Colonic mucosa (tissue), 4 donors: ENCODE measurements around the gene COX6B2. TPM values are rescaled to one million over a fixed set of nuclear protein-coding genes. Genes with fewer than 3 reads are reported as not detected.

Source experiments
- DNase-seq: peaks from one replicate; pipeline ENCODE4 v3.0.0-alpha.2; 2020
- H3K27ac ChIP-seq: fragments of 200-600 bp; one replicate; pipeline ENCODE4 v1.8.0; 2021
- H3K27me3 ChIP-seq: fragments of 200-600 bp; one replicate; pipeline ENCODE4 v1.8.0; 2021
- H3K36me3 ChIP-seq: fragments of 200-600 bp; one replicate; pipeline ENCODE4 v1.8.0; 2021
- H3K4me1 ChIP-seq: fragments of 200-600 bp; one replicate; pipeline ENCODE4 v1.8.0; 2021; ENCODE audit warnings: mild to moderate bottlenecking
- H3K4me3 ChIP-seq: fragments of 200-600 bp; one replicate; pipeline ENCODE4 v1.8.0; 2021
- H3K9ac ChIP-seq, 2 donors: one replicate each; pipeline ENCODE4 v1.7.0; 2013; ENCODE audit warnings: control low read depth in 2 of 2, low read depth in 2 of 2, low read length in 2 of 2
- H3K9me3 ChIP-seq: fragments of 200-600 bp; one replicate; pipeline ENCODE4 v1.8.0; 2021
- intact Hi-C: fragments of 100-400 bp; cut with DNase I; formaldehyde crosslinking; loops from one replicate; pipeline ENCODE4 v1.14.1; 2022
- total RNA-seq, 2 donors: library from RNA; stranded (reverse); fragmentation: NEBNext Ultra II Directional in 1 of 2; extraction: Animal tissue kit (Norgen Biotek cat#: 25700) in 1 of 2; gene quantifications; one replicate each; pipeline ENCODE4 v1.2.1, GENCODE V29; 2021
- TF ChIP-seq, protein P1 (sequence below): fragments of 200-600 bp; IDR thresholded peaks from one replicate; pipeline ENCODE4 v1.8.0; 2022; ENCODE audit warnings: antibody characterized with exemption, mild to moderate bottlenecking
- donor health status: healthy.
- donor health status: DM: no; HTN: no; CAD: no.
- donor health status: DM: no; HTN: no; CAD: no.

Gene COX6B2
- total RNA-seq, 2 donors from 2014 or later: 12.9 to 15.2 TPM

DNA sequence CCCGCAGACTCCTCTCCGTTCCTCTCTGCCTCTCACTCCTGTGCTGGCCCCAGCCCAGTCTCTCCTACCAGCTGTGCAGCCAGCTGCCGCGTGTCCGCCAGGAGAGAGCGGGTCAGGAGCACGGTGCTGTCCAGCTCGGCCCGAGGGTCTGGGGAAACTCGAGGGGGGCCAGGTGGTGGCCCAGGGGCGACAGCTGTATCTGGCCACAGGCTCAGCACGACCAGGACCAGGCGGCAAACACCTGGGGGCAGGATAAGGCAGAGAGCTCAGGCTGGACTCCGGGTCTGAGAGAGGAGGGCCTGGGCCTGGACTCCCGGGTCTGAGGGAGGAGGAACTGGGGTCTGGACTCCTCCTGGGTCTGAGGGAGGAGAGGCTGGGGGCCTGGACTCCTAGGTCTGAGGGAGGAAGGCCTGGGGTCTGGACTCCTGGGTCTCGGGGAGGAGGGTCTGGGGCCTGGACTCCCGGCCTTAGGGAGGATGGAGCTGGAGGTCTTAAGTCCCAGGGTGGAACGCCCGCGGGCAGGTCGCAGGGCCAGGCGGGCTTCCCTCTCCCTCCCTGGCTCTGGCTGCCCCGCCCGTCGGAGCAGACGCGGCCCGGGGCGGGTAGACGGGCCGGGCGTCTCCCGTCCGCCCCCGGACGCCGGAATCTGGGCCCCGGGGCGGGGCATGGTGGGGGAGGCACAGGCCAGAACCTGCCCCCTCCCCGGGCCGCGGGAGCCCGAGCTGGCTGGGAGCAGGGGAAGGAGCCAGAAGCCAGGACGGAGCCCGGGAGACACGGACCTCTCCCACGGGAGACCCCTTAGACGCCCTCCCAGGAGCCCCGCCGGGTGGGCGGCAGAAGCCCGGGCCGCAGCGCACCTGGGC lies 14.4 kb upstream of the COX6B2 start:
- no peak overlapping the region for H3K9ac ChIP-seq
- TF ChIP-seq, protein P1, sequence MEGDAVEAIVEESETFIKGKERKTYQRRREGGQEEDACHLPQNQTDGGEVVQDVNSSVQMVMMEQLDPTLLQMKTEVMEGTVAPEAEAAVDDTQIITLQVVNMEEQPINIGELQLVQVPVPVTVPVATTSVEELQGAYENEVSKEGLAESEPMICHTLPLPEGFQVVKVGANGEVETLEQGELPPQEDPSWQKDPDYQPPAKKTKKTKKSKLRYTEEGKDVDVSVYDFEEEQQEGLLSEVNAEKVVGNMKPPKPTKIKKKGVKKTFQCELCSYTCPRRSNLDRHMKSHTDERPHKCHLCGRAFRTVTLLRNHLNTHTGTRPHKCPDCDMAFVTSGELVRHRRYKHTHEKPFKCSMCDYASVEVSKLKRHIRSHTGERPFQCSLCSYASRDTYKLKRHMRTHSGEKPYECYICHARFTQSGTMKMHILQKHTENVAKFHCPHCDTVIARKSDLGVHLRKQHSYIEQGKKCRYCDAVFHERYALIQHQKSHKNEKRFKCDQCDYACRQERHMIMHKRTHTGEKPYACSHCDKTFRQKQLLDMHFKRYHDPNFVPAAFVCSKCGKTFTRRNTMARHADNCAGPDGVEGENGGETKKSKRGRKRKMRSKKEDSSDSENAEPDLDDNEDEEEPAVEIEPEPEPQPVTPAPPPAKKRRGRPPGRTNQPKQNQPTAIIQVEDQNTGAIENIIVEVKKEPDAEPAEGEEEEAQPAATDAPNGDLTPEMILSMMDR: no peak
- intact Hi-C loops: no loop called here
- H3K4me1 ChIP-seq: peaks cover 4% of the 10 kb centered on the region
- no peak overlapping the region for H3K4me3 ChIP-seq
- no peak for DNase-seq
- no peak overlapping the region for H3K27ac ChIP-seq
- no peaks in the 10 kb centered on the region for H3K36me3 ChIP-seq
- peaks cover 49% of the 10 kb centered on the region for H3K27me3 ChIP-seq
- H3K9me3 ChIP-seq: no peaks in the 10 kb centered on the region

DNA sequence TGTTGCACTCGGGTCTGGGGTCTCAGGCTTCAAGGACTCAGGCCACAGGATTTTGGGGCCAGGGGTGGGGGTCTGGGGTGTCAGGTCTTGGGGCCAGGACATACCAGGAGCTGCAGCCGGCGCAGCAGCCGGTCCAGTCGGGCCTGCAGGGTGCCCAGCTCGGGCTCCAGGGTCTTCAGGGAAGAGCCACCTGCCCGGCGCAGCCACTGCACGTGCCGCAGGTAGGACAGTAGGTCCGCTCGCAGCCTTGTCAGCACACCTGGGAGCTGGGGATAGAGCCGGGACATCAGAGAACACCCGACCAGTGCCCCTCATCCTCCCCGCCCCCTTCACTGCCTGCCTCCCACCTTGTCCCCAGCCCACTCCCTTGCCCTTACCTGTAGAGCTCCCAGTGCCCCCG lies 13.6 kb upstream of the COX6B2 start:
- intact Hi-C loops: no loop called here
- H3K36me3 ChIP-seq: no peaks in the 10 kb centered on the region
- H3K4me3 ChIP-seq: no peak overlapping the region
- TF ChIP-seq, protein P1: no peak
- DNase-seq: no peak
- H3K9me3 ChIP-seq: no peaks in the 10 kb centered on the region
- peaks cover 4% of the 10 kb centered on the region for H3K4me1 ChIP-seq
- H3K9ac ChIP-seq: no peak overlapping the region
- peaks cover 48% of the 10 kb centered on the region for H3K27me3 ChIP-seq
- H3K27ac ChIP-seq: no peak overlapping the region

DNA sequence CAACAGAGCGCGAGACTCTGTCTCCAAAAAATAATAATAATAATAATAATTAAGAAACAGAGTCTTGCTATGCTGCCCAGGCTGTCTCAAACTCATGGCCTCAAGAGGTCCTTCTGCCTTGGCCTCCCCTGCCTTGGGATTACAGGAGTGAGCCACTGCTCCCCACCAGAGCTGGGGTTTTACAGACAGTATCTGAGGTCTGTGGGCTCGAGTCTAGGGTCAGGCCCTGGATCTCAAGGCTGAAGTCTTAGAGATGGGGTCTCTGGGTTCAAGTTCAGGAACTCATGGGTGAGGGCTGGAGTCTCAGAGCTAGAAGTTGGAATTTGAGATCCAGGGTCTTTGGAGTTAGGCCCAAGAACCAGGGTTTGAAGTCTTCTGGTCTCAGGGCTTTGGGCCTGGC lies 12.3 kb upstream of the COX6B2 start:
- intact Hi-C loops: no loop called here
- no peaks in the 10 kb centered on the region for H3K36me3 ChIP-seq
- H3K27ac ChIP-seq: no peak overlapping the region
- H3K4me1 ChIP-seq: peaks cover 4% of the 10 kb centered on the region
- H3K4me3 ChIP-seq: no peak overlapping the region
- DNase-seq: no peak
- TF ChIP-seq, protein P1: no peak
- no peak overlapping the region for H3K9ac ChIP-seq
- H3K9me3 ChIP-seq: no peaks in the 10 kb centered on the region
- peaks cover 36% of the 10 kb centered on the region for H3K27me3 ChIP-seq

DNA sequence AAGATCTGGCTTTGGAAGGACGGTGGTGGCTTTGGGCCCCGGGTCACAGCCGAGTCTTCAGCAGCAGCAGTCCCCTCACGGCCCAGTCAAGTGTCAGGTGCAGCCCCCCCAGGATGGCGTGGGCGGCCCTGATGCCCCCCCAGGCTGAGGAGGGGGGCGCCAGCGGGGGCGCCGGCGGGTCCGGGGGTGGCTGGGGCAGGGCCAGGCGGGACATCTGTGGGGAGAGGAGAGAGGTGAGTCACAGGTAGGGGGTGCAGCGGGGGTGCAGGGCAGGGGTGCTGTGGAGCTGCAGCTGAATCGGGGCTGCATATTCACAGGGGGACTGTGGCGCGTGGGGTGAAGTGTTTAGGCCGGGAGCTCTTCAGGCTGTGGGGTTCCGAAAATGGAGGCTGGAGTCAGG lies 11.4 kb upstream of the COX6B2 start:
- H3K27me3 ChIP-seq: peaks cover 28% of the 10 kb centered on the region
- H3K9ac ChIP-seq: no peak overlapping the region
- no peak for DNase-seq
- no peak overlapping the region for H3K4me3 ChIP-seq
- no peaks in the 10 kb centered on the region for H3K9me3 ChIP-seq
- no peaks in the 10 kb centered on the region for H3K36me3 ChIP-seq
- intact Hi-C loops: no loop called here
- H3K4me1 ChIP-seq: peaks cover 4% of the 10 kb centered on the region
- TF ChIP-seq, protein P1: no peak
- H3K27ac ChIP-seq: no peak overlapping the region

DNA sequence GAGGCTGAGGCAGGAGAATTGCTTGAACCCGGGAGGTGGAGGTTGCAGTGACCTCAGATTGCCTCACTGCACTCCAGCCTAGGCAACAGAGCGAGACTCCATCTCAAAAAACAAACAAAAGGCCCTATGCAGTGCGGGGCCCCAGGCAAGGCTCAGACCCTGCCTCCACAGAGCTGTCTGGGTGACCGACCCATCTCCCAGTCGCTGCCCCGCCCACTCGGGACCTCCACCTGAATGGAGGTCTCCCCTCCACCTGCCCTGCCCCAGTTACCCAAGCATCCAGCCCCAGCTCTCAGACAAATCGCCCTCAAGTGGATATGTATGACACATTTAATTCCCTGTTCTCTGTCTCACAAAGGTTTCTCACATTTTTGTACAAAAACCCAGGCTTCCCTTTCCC lies 10.7 kb upstream of the COX6B2 start:
- Histone ChIP-seq H3K4me1 (peaks cover 4% of the 10 kb centered on the region), H3K4me3 (no peak overlapping the region), H3K9me3 (no peaks in the 10 kb centered on the region), H3K27ac (no peak overlapping the region), H3K9ac (no peak overlapping the region), H3K27me3 (peaks cover 21% of the 10 kb centered on the region), H3K36me3 (no peaks in the 10 kb centered on the region)
- DNase-seq: no peak
- TF ChIP-seq, protein P1: no peak
- intact Hi-C loops: no loop called here
